SU-DHL-6 (cell line): ENCODE measurements around the gene SESN3.
"Not testable (repeated sequence)": the region's sequence is repeated elsewhere in the genome, so short reads cannot be mapped to it uniquely, and the experiment has no call there.

ENCODE experiments used
- H2AFZ ChIP-seq: fragments of 200-600 bp; sonication (generic); 2 replicates; pipeline ENCODE4 v1.6.1; 2014; ENCODE audit warnings: low read depth, mild to moderate bottlenecking, moderate library complexity, mixed read lengths, antibody characterized with exemption, low read length; ENCODE audit not compliant: severe bottlenecking
- H3F3A ChIP-seq: fragments of 200-600 bp; shearing (Covaris generic); 2 replicates; pipeline ENCODE4 v1.6.0; 2016; ENCODE audit warnings: antibody characterized with exemption, mild to moderate bottlenecking; ENCODE audit not compliant: insufficient read depth
- H3K27ac ChIP-seq: fragments of 200-600 bp; sonication (generic); 2 replicates; pipeline ENCODE4 v1.5.1; 2016; ENCODE audit warnings: low read depth, mild to moderate bottlenecking, low read length, moderate library complexity, mixed read lengths
- H3K27me3 ChIP-seq: fragments of 200-600 bp; sonication (generic), shearing (Covaris generic); 2 replicates; pipeline ENCODE4 v1.6.0; 2014; ENCODE audit warnings: mild to moderate bottlenecking, low read length
- H3K36me3 ChIP-seq: fragments of 200-600 bp; sonication (generic); 2 replicates; pipeline ENCODE4 v1.6.1; 2014; ENCODE audit warnings: mild to moderate bottlenecking, low read length, mixed read lengths
- H3K4me2 ChIP-seq: fragments of 300-600, 200-600 bp; shearing (Covaris generic), sonication (generic); 2 replicates; pipeline ENCODE4 v1.6.0; 2014; ENCODE audit warnings: low read length, low read depth, mild to moderate bottlenecking; ENCODE audit not compliant: poor library complexity, severe bottlenecking
- H3K4me3 ChIP-seq: fragments of 200-600 bp; sonication (generic); 2 replicates; pipeline ENCODE4 v1.5.1; 2014; ENCODE audit warnings: antibody characterized with exemption, low read length, mild to moderate bottlenecking, mixed read lengths; ENCODE audit not compliant: insufficient read depth, poor library complexity, severe bottlenecking
- H3K79me2 ChIP-seq: fragments of 200-600 bp; sonication (generic); 2 replicates; pipeline ENCODE4 v1.6.1; 2014; ENCODE audit warnings: mild to moderate bottlenecking, low read length, moderate library complexity; ENCODE audit not compliant: insufficient read depth
- H3K9ac ChIP-seq: fragments of 200-600 bp; sonication (generic); 2 replicates; pipeline ENCODE4 v1.7.0; 2014; ENCODE audit warnings: mild to moderate bottlenecking, low read length
- H3K9me2 ChIP-seq: fragments of 200-600 bp; sonication (generic); replicated peaks from 2 replicates; pipeline ENCODE4 v1.6.1; 2014; ENCODE audit warnings: low read length; ENCODE audit not compliant: insufficient read depth
- H3K9me3 ChIP-seq: fragments of 200-600 bp; sonication (generic); 2 replicates; pipeline ENCODE4 v1.6.1; 2014; ENCODE audit warnings: low read length, mixed read lengths; ENCODE audit not compliant: insufficient read depth
- H4K20me1 ChIP-seq: fragments of 200-600 bp; sonication (generic); 2 replicates; pipeline ENCODE4 v1.6.1; 2014; ENCODE audit warnings: low read depth, mild to moderate bottlenecking, antibody characterized with exemption, low read length, moderate library complexity, mixed read lengths
- CTCF ChIP-seq: fragments of 200-600 bp; sonication (generic); IDR thresholded peaks from one replicate; pipeline ENCODE4 v1.5.1; 2017; ENCODE audit warnings: antibody characterized with exemption, mild to moderate bottlenecking, low read length, moderate library complexity; ENCODE audit not compliant: insufficient read depth, poor library complexity, severe bottlenecking
- EZH2phosphoT487 ChIP-seq: fragments of 200-600 bp; sonication (generic), shearing (Covaris generic); conservative IDR thresholded peaks from 2 replicates; pipeline ENCODE4 v1.6.1; 2018; ENCODE audit warnings: mild to moderate bottlenecking, antibody characterized with exemption, low read length, moderate library complexity, mixed read lengths

Gene SESN3

GRCh38 chr11:95253141-95253540, 22.1 kb upstream of the SESN3 start:
- H2AFZ ChIP-seq, result no peak overlapping the region

DNA sequence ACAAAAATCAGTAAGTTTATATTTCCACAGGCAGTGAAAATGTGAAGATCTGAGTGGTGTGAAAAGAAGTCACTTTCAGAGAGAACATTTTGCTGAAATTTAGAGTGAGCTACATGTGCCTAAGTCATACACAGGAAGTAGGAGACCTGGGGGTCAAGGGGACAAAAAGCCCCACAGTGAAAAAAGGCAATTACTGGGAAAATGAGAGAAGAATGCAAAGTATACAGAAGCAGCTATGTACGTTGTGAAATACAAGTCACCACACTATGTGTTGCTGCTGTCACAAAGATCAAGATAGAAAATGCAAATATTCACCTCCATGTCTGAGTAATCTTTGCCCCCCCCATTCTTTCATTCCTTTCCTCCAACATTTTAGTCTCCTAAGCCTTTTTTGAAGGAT, 21.6 kb upstream of the SESN3 start:
- Histone ChIP-seq H3K27ac (no peak overlapping the region), H3K4me2 (no peak overlapping the region), H3K79me2 (no peaks in the 10 kb centered on the region), H2AFZ (no peak overlapping the region), H4K20me1 (no peaks in the 10 kb centered on the region), H3K9me3 (no peaks in the 10 kb centered on the region), H3F3A (no peaks in the 10 kb centered on the region), H3K36me3 (no peaks in the 10 kb centered on the region), H3K9ac (no peak overlapping the region), H3K9me2 (no peaks in the 10 kb centered on the region), H3K27me3 (no peaks in the 10 kb centered on the region), H3K4me3 (no peak overlapping the region)
- TF ChIP-seq CTCF (no peak), EZH2phosphoT487 (no peak)

More at GRCh38 chr11:95253141-95253540, 22.1 kb upstream of the SESN3 start:
- Histone ChIP-seq H3K27ac (no peak overlapping the region), H3K4me3 (no peak overlapping the region), H3K9me2 (no peaks in the 10 kb centered on the region), H4K20me1 (no peaks in the 10 kb centered on the region), H3K79me2 (no peaks in the 10 kb centered on the region), H3K4me2 (no peak overlapping the region), H3F3A (no peaks in the 10 kb centered on the region), H3K27me3 (no peaks in the 10 kb centered on the region), H3K9ac (no peak overlapping the region), H3K9me3 (no peaks in the 10 kb centered on the region), H3K36me3 (no peaks in the 10 kb centered on the region)
- TF ChIP-seq EZH2phosphoT487 (no peak), CTCF (no peak)

DNA sequence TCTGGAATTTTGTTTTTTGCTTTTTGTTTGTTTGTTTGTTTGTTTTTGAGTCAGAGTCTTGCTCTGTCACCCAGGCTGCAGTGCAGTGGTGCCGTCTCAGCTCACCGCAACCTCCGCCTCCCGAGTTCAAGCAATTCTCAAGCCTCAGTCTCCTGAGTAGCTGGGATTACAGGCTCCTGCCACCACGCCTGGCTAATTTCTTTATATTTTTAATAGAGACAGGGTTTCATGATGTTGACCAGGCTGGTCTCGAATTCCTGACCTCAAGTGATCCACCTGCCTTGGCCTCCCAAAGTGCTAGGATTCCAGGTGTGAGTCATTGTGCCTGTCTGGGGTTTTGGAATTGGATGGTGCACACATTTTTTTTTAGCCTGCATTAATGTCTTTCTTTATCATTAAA, 20.9 kb upstream of the SESN3 start:
- H3K79me2 ChIP-seq, H3K27ac ChIP-seq, H3K36me3 ChIP-seq, H2AFZ ChIP-seq, H3F3A ChIP-seq, H3K4me2 ChIP-seq, H3K9ac ChIP-seq, H3K9me2 ChIP-seq, H4K20me1 ChIP-seq, H3K27me3 ChIP-seq, H3K9me3 ChIP-seq, H3K4me3 ChIP-seq: not testable (repeated sequence)

GRCh38 chr11:95248666-95249467, 17.9 kb upstream of the SESN3 start:
- Histone ChIP-seq H3K9me2 (no peaks in the 10 kb centered on the region), H3K27me3 (no peaks in the 10 kb centered on the region), H2AFZ (no peak overlapping the region), H3K9me3 (no peaks in the 10 kb centered on the region), H3K9ac (no peak overlapping the region), H3K27ac (no peak overlapping the region), H3K36me3 (no peaks in the 10 kb centered on the region), H3K4me2 (no peak overlapping the region), H3K79me2 (no peaks in the 10 kb centered on the region), H3K4me3 (no peak overlapping the region), H4K20me1 (no peaks in the 10 kb centered on the region), H3F3A (no peaks in the 10 kb centered on the region)
- TF ChIP-seq EZH2phosphoT487 (no peak), CTCF (no peak)
